GM10248 (cell line): ENCODE measurements around the gene NKAIN2.
A peak's percentile ranks its signal among the peaks of the same experiment; 100 is the strongest.

ENCODE experiments used
- CTCF ChIA-PET: fragments of 300-600 bp; sonication (Branson Sonifier 250); formaldehyde crosslinking; extraction: SDS; loops from one replicate; lab custom pipeline; 2021; ENCODE audit warnings: antibody characterized with exemption; lab: Yijun Ruan, JAX
- POLR2A ChIA-PET: fragments of 350-650 bp; sonication (Branson Sonifier 250); formaldehyde crosslinking; extraction: SDS; loops from one replicate; lab custom pipeline; 2020; ENCODE audit warnings: antibody characterized with exemption; lab: Yijun Ruan, JAX
- DNase-seq: peaks from one replicate; pipeline ENCODE4 v3.0.0; 2012; ENCODE audit errors: extremely low spot score
- CTCF ChIP-seq: IDR thresholded peaks from 2 replicates; pipeline ENCODE4 v1.5.1; 2012; ENCODE audit warnings: mild to moderate bottlenecking, low read depth; ENCODE audit errors: extremely low read depth, missing control alignments, control extremely low read depth

The NKAIN2 gene

DNA sequence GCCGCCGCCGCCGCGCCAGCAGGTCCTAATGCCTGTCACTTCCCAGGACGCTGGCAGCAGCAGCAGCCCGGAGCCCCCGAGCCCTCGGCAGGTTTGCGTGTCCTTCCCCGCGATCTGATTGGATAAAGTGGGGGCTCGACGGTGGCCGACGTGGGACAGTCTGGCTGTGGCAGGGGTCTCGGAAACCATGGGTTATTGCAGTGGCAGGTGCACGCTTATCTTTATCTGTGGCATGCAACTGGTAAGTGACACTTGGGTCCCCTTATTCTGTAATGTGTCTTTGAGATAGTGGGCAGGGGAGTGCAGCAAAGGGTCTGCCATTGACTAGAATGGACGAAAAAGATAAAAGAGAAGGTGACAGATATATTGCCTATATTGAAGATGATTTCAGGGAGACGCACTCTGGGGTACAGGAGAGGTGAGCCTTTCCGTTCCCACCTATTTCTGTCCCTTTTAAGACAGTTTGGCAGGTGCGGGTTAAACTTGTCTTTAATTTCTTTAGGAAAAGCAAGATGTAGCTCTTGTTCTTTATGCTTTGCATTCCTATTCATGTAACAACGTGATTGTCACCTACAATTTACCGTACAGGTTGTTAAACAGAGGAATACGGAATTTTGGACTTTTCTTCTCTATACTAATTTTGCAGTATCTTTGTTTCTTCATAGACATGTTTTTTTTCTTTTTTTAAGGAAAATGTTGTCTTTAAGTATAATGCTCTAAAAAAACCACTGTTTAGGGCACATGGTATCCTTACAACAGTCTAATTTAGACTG lies 535 bp downstream of the NKAIN2 start:
- POLR2A ChIA-PET = no interaction called here
- CTCF ChIA-PET = no interaction called here
- peak; percentile 14 for DNase-seq
- TF ChIP-seq CTCF = no peak

DNA sequence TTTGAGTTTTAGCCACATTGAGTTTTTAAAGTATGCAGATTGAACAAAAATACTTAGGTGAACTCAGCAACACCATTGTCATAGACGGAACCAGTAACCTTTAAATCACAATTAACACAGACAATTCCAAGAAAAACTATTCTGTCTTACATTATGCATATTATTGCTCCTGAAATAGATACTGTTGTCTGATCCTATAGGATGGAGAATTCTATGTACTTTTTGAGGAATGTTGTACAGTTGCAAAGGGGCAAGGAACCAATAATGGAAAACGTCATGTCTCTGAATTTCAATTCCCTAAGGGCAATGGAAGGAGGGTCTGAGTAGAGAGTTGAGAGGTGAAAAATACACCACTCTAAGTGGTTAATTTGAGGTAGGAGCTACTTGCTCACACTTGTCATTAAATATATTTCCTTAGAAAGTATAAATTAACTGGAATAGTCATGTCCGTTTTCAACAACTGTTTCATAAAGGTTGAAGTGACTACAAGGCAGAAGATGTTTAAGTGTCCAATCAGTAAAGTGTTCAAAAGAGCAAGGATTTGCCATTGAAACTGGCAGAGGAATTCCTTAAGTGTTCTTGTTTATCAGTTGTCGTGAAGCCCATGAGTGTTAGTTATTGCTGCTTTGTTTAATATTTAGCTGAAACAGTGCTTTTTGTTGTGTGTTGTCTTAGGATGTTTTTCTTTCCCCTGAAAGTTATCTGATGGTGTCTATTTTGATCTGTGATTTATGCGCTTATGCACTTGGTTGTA lies 1.3 kb downstream of the NKAIN2 start:
- POLR2A ChIA-PET = no interaction called here
- CTCF ChIA-PET = no interaction called here
- no peak for DNase-seq
- no peak for TF ChIP-seq CTCF

- no peak for DNase-seq
- ChIA-PET CTCF (interaction anchor here (0.9 to 1.5 kb wide), 3 partner anchors 18 to 160 kb away, joined by 3 to 4 read pairs (median 3); no protein-coding TSS in a partner anchor), POLR2A (no interaction called here)
- no peak for TF ChIP-seq CTCF
Observed at GRCh38 chr6:123805921-123806320, 2.3 kb downstream of the NKAIN2 start.

- no peak for TF ChIP-seq CTCF
- DNase-seq = no peak
- POLR2A ChIA-PET = no interaction called here
- CTCF ChIA-PET = interaction anchor here (1.0 to 1.5 kb wide), 2 partner anchors 14 to 19 kb away, joined by 3 to 4 read pairs; no protein-coding TSS in a partner anchor
Observed at GRCh38 chr6:123806561-123806960, 2.9 kb downstream of the NKAIN2 start.

- CTCF ChIA-PET = interaction anchor here (0.7 to 1.0 kb wide), 2 partner anchors 20 to 41 kb away, joined by 3 read pairs; no protein-coding TSS in a partner anchor
- POLR2A ChIA-PET = no interaction called here
- TF ChIP-seq CTCF = no peak
- DNase-seq = no peak
Observed at GRCh38 chr6:123808556-123808955, 4.9 kb downstream of the NKAIN2 start.

- POLR2A ChIA-PET = no interaction called here
- CTCF ChIA-PET = interaction anchor here (0.6 to 1.2 kb wide), 3 partner anchors 11 to 1079 kb away, joined by 3 read pairs; no protein-coding TSS in a partner anchor
Observed at GRCh38 chr6:123810214-123810613, 6.5 kb downstream of the NKAIN2 start.

More at GRCh38 chr6:123810214-123810613, 6.5 kb downstream of the NKAIN2 start:
- no peak for TF ChIP-seq CTCF
- DNase-seq = no peak
